NCI-H1048 (cell line): ENCODE data around the gene PLCL2.

Experiments used
- DNase-seq: peaks from one replicate; lab custom pipeline; 2025; lab: John Stamatoyannopoulos, UW

Gene PLCL2

DNA sequence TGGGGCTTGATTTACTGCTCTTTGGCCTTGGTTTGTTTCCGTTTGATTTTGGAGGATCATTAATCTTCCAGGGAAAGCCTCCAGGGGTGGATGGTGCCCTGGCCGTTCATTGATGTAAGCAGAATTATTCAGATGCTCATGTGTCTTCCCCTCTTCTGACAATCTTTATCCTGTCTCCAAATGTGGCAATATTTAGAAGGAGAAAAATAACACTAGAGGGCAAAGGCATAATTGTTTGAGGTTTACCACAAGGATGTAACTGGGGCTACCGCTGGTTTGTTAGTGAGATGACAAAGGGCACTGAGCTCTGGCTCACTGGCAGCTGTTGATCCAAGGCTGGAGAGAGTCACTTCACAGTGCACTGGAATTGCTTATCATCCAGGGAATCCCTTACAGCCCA, 18.2 kb upstream of the PLCL2 start:
- DNase-seq, result no peak

DNA sequence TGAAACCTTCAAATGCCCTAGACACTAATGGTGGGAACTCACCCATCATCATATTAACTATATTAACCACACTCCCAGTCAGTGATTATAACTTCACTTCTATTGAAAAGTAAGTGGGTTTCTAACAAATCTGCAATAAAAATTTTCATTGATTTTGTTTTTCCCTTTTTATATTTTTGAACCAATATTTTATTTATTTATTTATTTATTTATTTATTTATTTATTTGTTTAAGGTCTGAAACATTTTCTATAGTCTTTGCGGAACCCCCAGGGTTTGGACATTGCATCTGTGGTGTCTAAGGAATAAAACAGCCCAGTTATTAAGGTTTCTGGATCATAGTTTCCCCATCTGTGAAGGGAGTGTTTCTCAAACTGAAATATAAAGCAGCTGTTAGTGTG, 16.2 kb upstream of the PLCL2 start:
- DNase-seq, result no peak

DNA sequence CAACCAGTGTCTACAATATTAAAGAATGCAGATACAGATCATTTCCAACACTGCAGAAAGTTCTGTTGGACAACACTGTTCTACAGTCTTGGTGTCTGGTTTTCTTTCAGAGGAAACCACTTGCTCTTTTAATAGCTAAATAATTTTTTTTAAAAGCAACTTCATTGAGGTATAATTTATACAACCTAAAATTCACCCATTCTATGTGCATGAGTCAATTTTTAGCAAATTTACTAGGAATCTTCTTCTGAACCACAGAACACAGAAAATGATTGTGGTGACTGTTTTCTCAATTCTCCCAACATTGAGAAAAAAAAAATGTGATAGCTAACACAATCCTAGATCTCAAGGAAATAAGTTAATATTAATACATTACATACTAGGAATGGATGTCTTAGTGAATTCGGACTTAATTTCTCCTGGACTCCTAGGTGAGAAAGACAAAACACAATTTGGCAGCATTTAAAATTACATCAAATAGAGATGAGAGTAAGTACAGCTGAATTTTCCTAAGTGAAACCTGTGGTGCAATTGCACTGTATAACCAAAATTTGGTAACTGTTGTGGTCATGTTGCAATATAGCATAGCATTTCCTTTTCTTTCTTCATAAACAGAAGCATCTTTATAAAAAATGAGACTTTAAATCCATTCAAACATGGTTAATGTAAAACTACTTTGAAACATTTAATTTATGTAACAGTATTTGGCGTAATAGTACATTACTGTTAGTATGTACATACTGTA, 15.3 kb upstream of the PLCL2 start:
- no peak for DNase-seq

DNA sequence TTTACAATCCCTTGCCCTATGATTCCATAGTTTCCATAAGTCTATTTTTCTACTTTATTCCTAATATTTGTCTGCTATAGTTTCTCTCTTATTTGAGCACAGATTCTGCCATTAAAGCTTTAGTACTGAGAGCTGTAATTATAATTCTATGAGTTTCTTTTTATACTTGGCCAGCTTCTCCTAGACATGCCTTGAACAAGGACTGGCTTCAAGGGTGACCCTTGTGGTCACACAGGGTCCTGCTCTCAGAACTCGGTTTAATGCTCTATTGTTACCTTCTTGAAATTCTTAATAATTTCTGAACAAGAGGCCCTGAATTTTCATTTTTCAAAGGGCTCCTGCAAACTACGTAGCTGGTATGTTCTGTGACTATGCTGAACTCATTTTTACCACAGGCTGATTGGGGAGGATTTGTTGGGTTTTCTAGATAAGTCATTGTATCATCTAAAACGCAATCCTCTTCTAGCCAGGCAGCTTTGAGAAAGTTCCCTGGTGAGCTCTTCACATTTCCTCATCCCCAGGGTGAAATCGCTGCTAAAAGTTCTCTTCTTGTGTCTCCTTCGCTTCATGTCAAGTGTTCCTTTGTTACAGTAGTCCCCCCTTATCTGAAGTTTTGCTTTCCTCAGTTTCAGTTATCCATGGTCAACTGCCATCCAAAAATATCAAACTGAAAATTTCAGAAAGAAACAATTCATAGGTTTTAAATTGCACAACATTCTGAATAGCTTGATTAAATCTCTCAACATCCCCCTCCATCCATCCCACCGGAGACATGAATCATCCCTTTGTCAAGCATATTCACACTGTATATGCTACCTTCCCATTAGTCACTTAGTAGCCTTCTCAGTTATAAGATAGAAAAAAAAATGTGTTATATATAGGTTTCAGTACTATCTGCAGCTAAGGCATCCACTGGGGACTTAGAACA, 12.6 kb upstream of the PLCL2 start:
- no peak for DNase-seq

GRCh38 chr3:16873872-16874271, 10.9 kb upstream of the PLCL2 start:
- no peak for DNase-seq

GRCh38 chr3:16875876-16876550, 8.7 kb upstream of the PLCL2 start:
- DNase-seq, result no peak

GRCh38 chr3:16877505-16877904, 7.2 kb upstream of the PLCL2 start:
- DNase-seq, result no peak

DNA sequence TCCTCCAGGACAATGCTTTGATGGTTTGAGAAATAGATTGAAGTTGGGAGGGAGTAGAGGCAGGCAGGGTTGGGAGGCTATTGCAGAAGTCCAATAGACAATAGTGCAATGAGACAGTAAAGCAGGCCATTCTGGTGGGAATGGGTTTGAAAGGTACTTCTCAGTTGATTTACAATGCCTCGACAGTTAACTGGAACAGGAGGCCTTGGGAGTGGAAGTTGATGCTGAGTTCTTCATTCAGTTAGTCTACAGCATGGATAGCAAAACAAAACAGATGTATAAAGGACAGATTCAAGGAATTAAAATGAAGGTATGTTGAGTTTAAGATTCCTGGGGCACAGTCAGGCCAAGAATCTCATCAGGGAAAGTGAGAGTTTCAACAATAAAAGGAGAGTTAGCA, 6.8 kb upstream of the PLCL2 start:
- DNase-seq, result no peak

DNA sequence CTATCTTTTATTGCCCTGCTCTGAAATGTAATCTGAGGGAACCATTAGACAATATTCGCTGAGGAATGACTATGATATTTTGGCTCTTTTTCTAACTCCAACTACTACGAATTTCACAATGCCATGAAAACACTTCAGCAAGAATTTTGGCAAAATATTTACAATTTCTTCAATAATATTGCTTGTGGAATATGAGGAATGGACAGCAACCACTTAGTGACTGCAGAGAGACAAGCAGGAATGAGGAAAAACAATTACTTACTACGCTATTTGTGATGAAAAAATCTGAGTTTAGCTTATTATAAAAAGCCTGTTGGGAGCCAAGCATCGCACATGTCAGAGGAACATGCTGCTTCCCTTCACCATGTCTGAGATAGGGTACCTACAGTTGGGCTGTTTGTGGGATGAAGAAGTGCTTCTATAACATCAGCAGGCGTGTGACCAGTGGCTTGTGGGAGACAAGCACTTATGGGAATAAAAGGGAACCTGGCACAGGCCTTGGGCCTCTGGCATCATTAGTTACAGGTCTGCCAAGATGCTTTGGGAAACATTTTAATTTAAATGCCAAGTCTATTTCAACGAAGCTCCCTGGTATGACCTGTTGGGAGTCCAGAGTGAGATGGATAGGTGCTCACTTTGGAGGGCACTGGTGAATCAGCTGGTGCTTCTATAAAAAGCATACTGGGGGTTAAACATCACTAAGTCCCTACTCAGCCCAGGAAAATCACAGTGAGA, 2.7 kb upstream of the PLCL2 start:
- DNase-seq, result no peak

GRCh38 chr3:16883057-16883722, 1.6 kb upstream of the PLCL2 start:
- no peak for DNase-seq

DNA sequence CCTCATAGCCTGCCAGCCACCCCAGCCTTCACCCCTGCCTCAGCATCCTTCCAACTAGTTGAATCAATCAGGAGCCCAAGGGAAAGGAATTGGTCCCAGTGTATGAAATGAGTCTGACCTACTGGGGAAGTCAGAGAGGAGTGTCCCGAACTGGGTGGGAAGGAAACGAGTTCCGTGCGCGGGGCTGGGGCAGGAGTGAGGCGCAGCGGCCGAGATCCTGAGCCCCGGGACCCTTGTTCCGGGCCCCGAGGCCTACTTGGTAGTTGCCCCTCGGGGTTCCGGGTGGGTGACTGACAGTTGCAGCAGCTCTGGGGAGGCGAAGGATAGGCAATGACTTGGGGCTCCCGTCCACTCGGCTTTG, 1.1 kb upstream of the PLCL2 start:
- no peak for DNase-seq

DNA sequence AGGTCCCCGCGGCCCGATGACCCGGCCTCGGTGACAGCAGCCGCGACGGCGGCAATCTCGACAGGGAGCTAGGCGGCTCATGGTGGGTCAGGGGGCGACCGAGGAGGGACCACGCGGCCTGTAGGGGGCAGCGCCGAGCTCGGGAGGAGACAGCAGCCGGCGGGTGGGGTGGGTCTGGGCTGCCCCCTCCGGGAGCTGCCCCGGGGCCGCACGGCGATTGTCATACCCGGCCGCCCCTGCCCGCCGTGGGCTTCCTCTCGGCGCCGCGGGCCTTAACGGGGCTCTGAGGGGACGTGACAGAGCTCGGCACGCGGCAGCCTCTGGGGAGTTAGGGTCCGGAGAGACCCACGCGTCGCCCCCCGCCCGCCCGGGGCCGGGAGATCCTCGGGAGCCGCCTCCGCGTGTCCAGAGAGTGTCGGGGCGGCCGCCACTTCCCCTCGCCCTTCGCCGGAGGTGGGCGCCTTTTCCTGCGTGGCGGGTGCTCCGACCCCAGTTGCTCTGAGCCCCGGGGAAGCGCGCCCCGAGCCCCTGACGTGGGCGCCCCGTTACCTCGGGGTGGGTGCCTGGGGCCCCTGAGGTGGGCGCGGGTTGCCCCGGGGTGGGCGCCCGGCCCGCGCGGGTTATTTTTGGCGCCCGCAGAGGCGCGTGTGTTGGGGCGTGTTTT, 539 bp upstream of the PLCL2 start:
- no peak for DNase-seq

DNA sequence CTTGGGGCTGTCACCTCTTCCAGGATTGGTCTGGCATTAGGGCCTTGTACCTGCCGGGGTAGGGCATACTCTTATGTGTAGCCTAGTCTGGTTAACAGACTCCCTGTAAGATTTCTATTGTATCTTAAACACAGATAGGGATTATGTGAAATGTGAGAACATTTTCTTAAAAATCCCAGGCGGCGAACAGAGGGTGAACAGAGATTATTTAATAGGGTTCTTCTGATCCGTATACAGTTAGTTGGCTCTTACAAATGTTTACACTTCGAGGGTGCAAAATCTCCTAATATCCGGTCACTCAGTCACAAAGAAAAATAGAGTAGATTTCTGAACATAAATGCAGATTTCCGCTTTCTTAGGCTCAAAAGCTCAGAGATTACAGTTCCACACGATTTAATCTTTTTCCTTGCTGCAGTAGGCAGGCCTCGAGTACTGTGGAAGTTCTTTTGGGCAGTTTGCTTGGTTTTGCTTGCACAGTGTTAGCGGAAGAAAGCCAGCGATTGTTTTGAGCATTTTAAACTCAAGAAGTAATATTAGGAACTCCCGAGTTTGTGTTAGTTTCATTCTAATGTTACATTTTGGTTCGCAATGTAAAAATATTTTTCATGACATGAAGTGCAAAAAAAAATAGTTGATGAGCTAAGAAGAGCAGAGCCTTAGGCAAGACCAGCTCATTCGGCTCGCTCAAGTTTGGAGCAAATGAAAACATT, 993 bp downstream of the PLCL2 start:
- no peak for DNase-seq

- DNase-seq, result no peak
Observed at GRCh38 chr3:16886303-16886683, 1.5 kb downstream of the PLCL2 start.

GRCh38 chr3:16887130-16887529, 2.4 kb downstream of the PLCL2 start:
- no peak for DNase-seq

DNA sequence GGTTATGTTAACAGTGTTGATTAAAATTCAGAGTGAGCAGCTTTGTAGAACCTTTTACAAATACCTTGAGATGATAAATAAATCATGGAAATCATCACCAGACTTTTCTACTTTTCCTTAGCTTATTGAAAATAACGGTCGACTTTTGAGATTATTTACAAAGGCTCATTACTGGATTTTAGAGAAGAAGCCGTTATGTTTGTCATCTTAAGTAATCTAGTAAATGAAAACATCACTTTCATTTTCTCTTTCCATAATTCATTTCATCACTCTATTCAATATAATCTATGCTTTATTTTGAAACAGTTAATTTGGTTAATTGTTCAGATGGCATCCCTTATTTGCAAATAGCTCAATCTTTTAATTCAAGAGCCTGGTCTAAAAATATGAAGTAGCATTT, 3.6 kb downstream of the PLCL2 start:
- no peak for DNase-seq

DNA sequence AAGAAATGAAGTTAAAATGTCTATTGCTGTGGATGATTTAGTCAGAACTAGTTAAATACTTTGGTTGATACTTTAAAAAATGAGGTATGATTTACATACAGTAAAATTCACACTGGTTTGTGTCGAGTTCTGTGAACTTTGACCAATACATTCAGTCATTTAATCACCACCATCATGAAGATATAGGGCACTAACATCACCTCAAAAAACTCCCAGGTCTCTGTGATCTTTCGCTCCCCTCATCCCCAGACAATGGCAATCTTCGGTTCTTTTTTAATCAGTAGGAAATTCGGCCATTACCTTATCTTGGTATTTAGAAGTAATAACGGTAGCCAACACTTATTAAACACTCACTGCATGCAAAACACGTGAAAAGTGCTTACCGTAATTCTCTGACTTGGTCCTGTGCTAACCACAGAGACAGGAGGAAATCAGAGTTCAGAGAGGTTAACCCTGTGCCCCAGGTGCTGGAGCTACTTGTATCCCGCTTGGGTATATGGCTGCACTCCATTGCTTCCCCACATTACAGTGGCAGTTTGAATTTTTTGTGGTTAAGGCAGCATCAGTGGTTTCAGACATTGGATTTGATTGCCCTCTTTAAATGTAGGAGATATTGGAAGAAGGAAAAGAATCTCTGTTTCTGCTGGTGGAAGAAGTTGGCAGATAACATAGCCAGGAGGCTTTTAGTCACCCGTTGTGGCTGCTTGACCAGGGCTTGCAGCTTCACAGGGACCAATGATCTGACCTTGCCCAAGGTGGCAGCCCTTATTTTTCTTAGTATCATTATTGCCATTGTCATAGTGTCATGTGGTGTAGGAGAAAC, 4.2 kb downstream of the PLCL2 start:
- DNase-seq, result no peak

GRCh38 chr3:16890597-16891333, 6.0 kb downstream of the PLCL2 start:
- DNase-seq, result no peak
